Mesenchymal stem cell (in vitro differentiated cells and primary cell): Measurements from ENCODE around the gene ZDHHC15. TPM values are rescaled to one million over a fixed set of nuclear protein-coding genes. Genes with fewer than 3 reads are reported as not detected.
"Not testable (repeated sequence)": the region's sequence is repeated elsewhere in the genome, so short reads cannot be mapped to it uniquely, and the experiment has no call there.

Experiments
- DNase-seq: peaks from one replicate; pipeline ENCODE4 v3.0.0-alpha.2; 2013
- H2AFZ ChIP-seq: one replicate; pipeline ENCODE4 v1.6.1; 2013; ENCODE audit warnings: low read depth, mild to moderate bottlenecking, control low read depth, inconsistent platforms, low read length, moderate library complexity
- H2AK5ac ChIP-seq: 2 replicates; pipeline ENCODE4 v1.6.1; 2013; ENCODE audit warnings: low read length, moderate library complexity, mild to moderate bottlenecking, inconsistent platforms; ENCODE audit not compliant: severe bottlenecking
- H2BK120ac ChIP-seq: one replicate; pipeline ENCODE4 v1.6.1; 2013; ENCODE audit warnings: low read depth, mild to moderate bottlenecking, inconsistent platforms, low read length, moderate library complexity
- H2BK12ac ChIP-seq, 2 experiments: one replicate each; pipeline ENCODE4 v1.6.1; 2013; ENCODE audit warnings: inconsistent platforms in 2 of 2, low read length in 2 of 2, mild to moderate bottlenecking in 2 of 2, moderate library complexity in 2 of 2, control low read depth in 1 of 2
- H2BK15ac ChIP-seq: one replicate; pipeline ENCODE4 v1.6.1; 2013; ENCODE audit warnings: mild to moderate bottlenecking, low read depth, inconsistent platforms; ENCODE audit not compliant: poor library complexity, severe bottlenecking
- H2BK5ac ChIP-seq: 2 replicates; pipeline ENCODE4 v1.6.1; 2013; ENCODE audit warnings: low read depth, mild to moderate bottlenecking, low read length, control low read depth, inconsistent platforms; ENCODE audit not compliant: poor library complexity, severe bottlenecking
- H3K14ac ChIP-seq, 2 experiments: one replicate each; pipeline ENCODE4 v1.6.1; 2013; ENCODE audit warnings: inconsistent platforms in 2 of 2, low read length in 2 of 2, control low read depth in 1 of 2, mild to moderate bottlenecking in 1 of 2, moderate library complexity in 1 of 2
- H3K18ac ChIP-seq, 2 experiments: one replicate each; pipeline ENCODE4 v1.6.1; 2013; ENCODE audit warnings: inconsistent platforms in 2 of 2, low read length in 2 of 2, control low read depth in 1 of 2, low read depth in 1 of 2, mild to moderate bottlenecking in 1 of 2
- H3K23ac ChIP-seq, 2 experiments: one replicate each; pipeline ENCODE4 v1.6.1; 2013; ENCODE audit warnings: inconsistent platforms in 2 of 2, low read length in 2 of 2, mild to moderate bottlenecking in 2 of 2, moderate library complexity in 2 of 2, control low read depth in 1 of 2
- H3K27ac ChIP-seq: 2 replicates; pipeline ENCODE4 v1.5.1; 2013; ENCODE audit warnings: mild to moderate bottlenecking, moderate library complexity, low read length, control low read depth, inconsistent platforms; ENCODE audit not compliant: poor library complexity, severe bottlenecking
- H3K27me3 ChIP-seq, 2 experiments: 2 replicates each; pipeline versions ENCODE4 v1.6.1 to v1.7.0; 2013; ENCODE audit warnings: low read length in 2 of 2, mild to moderate bottlenecking in 2 of 2, moderate library complexity in 2 of 2, control low read depth in 1 of 2, inconsistent platforms in 1 of 2; ENCODE audit not compliant: control insufficient read depth in 1 of 2, insufficient read depth in 1 of 2
- H3K36me3 ChIP-seq, 2 experiments: 2 replicates each; pipeline versions ENCODE4 v1.6.1 to v1.7.0; 2013; ENCODE audit warnings: low read length in 2 of 2, control low read depth in 1 of 2, inconsistent platforms in 1 of 2, low read depth in 1 of 2, mild to moderate bottlenecking in 1 of 2; ENCODE audit not compliant: insufficient read depth in 2 of 2, control insufficient read depth in 1 of 2
- H3K4ac ChIP-seq, 2 experiments: one replicate each; pipeline ENCODE4 v1.6.1; 2013; ENCODE audit warnings: inconsistent platforms in 2 of 2, low read length in 2 of 2, mild to moderate bottlenecking in 2 of 2, moderate library complexity in 2 of 2, control low read depth in 1 of 2, low read depth in 1 of 2
- H3K4me1 ChIP-seq: 2 replicates; pipeline ENCODE4 v1.6.1; 2013; ENCODE audit warnings: low read depth, low read length, control low read depth; ENCODE audit not compliant: control insufficient read depth, insufficient read depth
- H3K4me2 ChIP-seq: 2 replicates; pipeline ENCODE4 v1.6.1; 2013; ENCODE audit warnings: low read length, mild to moderate bottlenecking, inconsistent platforms; ENCODE audit not compliant: poor library complexity, severe bottlenecking
- H3K4me3 ChIP-seq, 2 experiments: 2 replicates each; pipeline versions ENCODE4 v1.5.1 to v1.7.0; 2013; ENCODE audit warnings: low read length in 2 of 2, mild to moderate bottlenecking in 2 of 2, control low read depth in 1 of 2, low read depth in 1 of 2; ENCODE audit not compliant: insufficient read depth in 1 of 2
- H3K79me1 ChIP-seq: replicated peaks from 2 replicates; pipeline ENCODE4 v1.6.1; 2013; ENCODE audit warnings: mild to moderate bottlenecking, control low read depth, low read length, inconsistent platforms; ENCODE audit not compliant: poor library complexity, severe bottlenecking
- H3K9ac ChIP-seq: 2 replicates; pipeline ENCODE4 v1.7.0; 2013; ENCODE audit warnings: mild to moderate bottlenecking, low read length, moderate library complexity
- H3K9me3 ChIP-seq: 2 replicates; pipeline ENCODE4 v1.7.0; 2013; ENCODE audit warnings: mild to moderate bottlenecking, low read length; ENCODE audit not compliant: control insufficient read depth
- H4K8ac ChIP-seq: one replicate; pipeline ENCODE4 v1.6.1; 2013; ENCODE audit warnings: inconsistent platforms, mild to moderate bottlenecking, low read length, moderate library complexity
- H4K91ac ChIP-seq: one replicate; pipeline ENCODE4 v1.6.1; 2013; ENCODE audit warnings: mild to moderate bottlenecking, low read length, inconsistent platforms
- WGBS: methylation state at CpG from one replicate; pipeline ENCODE4 v1.1.7; 2013; ENCODE audit warnings: mixed read lengths; 5-methylcytosine and 5-hydroxymethylcytosine counted together
- polyA plus RNA-seq, 2 experiments: library from polyadenylated mRNA; stranded (reverse); fragments of 200-250 nt; gene quantifications; one replicate each; pipeline ENCODE4 v1.2.3, GENCODE V29; 2013

Gene ZDHHC15, protein sequence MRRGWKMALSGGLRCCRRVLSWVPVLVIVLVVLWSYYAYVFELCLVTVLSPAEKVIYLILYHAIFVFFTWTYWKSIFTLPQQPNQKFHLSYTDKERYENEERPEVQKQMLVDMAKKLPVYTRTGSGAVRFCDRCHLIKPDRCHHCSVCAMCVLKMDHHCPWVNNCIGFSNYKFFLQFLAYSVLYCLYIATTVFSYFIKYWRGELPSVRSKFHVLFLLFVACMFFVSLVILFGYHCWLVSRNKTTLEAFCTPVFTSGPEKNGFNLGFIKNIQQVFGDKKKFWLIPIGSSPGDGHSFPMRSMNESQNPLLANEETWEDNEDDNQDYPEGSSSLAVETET
- polyA plus RNA-seq (2013, experiment 1 of 2): not detected
- not detected for polyA plus RNA-seq (2013, experiment 2 of 2)

DNA sequence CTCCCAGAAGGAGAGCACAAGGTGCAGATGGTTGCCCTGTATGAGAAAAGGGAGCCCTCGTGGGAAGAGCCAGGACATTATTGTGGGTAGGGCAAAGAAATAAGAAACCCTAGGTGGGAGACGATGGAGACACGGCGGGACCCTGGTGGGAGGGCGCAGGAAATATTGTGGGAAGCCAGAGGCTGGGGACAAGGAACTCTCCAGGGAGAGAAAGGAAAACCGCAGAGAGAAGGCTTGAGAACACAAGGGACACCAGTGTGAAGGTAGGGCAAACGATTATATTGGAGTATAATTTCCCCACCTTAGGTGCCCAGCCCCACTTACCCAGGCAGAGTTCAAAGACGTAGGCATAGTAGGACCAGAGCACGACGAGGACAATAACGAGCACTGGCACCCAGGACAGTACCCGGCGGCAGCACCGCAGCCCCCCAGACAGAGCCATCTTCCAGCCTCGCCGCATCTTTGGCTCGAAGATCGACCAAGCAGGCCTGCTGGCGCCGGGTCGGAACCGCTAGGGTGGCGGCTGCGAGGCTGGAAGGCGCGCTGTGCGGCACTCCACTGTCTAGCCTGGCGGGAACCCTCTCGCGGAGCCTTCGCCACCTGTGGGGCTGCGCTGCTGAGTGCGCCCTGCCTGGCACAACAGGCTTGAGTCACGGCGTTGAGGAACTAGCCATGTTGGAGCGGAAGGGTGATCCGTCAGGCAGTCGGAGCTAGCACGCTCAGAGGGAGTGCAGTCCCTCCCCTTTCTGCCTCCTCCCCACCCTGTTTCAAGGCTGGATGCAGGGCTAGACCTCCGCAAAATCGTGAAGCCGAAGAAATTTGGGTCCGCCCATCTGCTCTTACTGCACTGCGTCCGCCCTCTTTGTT is at the start of gene ZDHHC15:
Gene ZDHHC15 (minus strand): TSS at position 473 of the 867 bp plus-strand sequence. CDS start 13 bp downstream, at position 460.
- H4K91ac ChIP-seq: no peak within 1 kb of the TSS
- H3K23ac ChIP-seq: no peak within 1 kb of the TSS
- H2BK5ac ChIP-seq: no peak within 1 kb of the TSS
- no peak within 1 kb of the TSS for H2BK120ac ChIP-seq
- H2BK12ac ChIP-seq: no peak within 1 kb of the TSS
- no peak within 1 kb of the TSS for H3K14ac ChIP-seq
- H3K18ac ChIP-seq: no peak within 1 kb of the TSS
- no peak within 1 kb of the TSS for H2AFZ ChIP-seq
- peak within 1 kb of the TSS; percentile 65 to 80 for H3K4me3 ChIP-seq
- DNase-seq: no peak
- H2AK5ac ChIP-seq: no peak within 1 kb of the TSS
- no peaks in the 10 kb centered on the region for H3K4me1 ChIP-seq
- H2BK15ac ChIP-seq: no peak within 1 kb of the TSS
- H3K79me1 ChIP-seq: no peaks in the 10 kb centered on the region
- H3K4me2 ChIP-seq: peak within 1 kb of the TSS; percentile 69
- no peak within 1 kb of the TSS for H4K8ac ChIP-seq
- WGBS: under 1% methylated on average over 27 of the region's 45 CpGs
- peak within 1 kb of the TSS; percentile 76 for H3K9ac ChIP-seq
- no peaks in the 10 kb centered on the region for H3K9me3 ChIP-seq
- H3K27ac ChIP-seq: no peak within 1 kb of the TSS
- H3K27me3 ChIP-seq: peaks cover 0 to 3% of the 10 kb centered on the region in 2 experiments
- no peak within 1 kb of the TSS for H3K4ac ChIP-seq
- H3K36me3 ChIP-seq: no peaks in the 10 kb centered on the region

DNA sequence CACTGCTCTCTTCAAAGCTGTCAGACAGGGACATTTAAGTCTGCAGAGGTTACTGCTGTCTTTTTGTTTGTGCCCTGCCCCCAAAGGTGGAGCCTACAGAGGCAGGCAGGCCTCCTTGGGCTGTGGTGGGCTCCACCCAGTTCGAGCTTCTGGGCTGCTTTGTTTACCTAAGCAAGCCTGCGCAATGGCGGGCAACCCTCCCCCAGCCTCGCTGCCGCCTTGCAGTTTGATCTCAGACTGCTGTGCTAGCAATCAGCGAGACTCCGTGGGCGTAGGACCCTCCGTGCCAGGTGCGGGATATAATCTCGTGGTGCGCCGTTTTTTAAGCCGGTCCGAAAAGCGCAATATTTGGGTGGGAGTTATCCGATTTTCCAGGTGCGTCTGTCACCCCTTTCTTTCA is 37.7 kb upstream of the ZDHHC15 start:
- H3K14ac ChIP-seq, H3K27me3 ChIP-seq, H4K8ac ChIP-seq, H3K4me1 ChIP-seq, H3K9ac ChIP-seq, H4K91ac ChIP-seq, H2AFZ ChIP-seq, H2BK5ac ChIP-seq, H3K36me3 ChIP-seq, H2BK12ac ChIP-seq, H3K18ac ChIP-seq, H2BK15ac ChIP-seq, H3K4me2 ChIP-seq, H3K23ac ChIP-seq, H3K27ac ChIP-seq, H3K4me3 ChIP-seq, H3K79me1 ChIP-seq, H3K4ac ChIP-seq, H3K9me3 ChIP-seq, H2AK5ac ChIP-seq, DNase-seq, H2BK120ac ChIP-seq: not testable (repeated sequence)
- 88% methylated on average over 11 of the region's 18 CpGs for WGBS

DNA sequence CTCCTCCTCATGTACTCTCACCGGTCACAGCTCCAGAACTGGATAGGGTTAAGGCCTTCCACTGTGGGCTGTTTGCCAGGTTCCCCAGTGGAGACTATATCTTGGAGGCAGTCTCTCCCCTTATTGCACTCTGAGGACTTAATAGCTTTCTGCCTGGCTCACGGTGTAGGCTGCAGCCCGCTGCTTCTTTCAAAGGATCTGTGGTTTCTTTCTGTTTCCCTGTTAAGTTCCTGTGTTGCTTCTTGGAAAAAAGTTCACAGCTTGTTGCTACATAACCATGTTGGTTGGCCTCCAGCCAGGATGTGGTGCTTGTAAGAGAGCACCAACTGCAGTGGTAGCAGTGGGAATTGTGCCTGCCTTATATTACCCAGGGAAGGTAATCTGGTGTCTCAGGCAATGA is 24.9 kb upstream of the ZDHHC15 start:
- H3K14ac ChIP-seq: no peak overlapping the region
- H2BK5ac ChIP-seq: no peak overlapping the region
- H3K27me3 ChIP-seq: peaks cover 0 to 3% of the 10 kb centered on the region in 2 experiments
- no peak overlapping the region for H2BK15ac ChIP-seq
- H3K27ac ChIP-seq: no peak overlapping the region
- H3K4me1 ChIP-seq: no peaks in the 10 kb centered on the region
- no peaks in the 10 kb centered on the region for H3K9me3 ChIP-seq
- no peak overlapping the region for H2BK12ac ChIP-seq
- H3K4me3 ChIP-seq: no peak overlapping the region
- no peak overlapping the region for H3K4me2 ChIP-seq
- no peak overlapping the region for H4K8ac ChIP-seq
- no peak overlapping the region for H3K9ac ChIP-seq
- no peak overlapping the region for H2BK120ac ChIP-seq
- H3K18ac ChIP-seq: no peak overlapping the region
- no peak for DNase-seq
- H3K79me1 ChIP-seq: no peaks in the 10 kb centered on the region
- no peak overlapping the region for H2AK5ac ChIP-seq
- WGBS: 79% methylated on average over 3 of the region's 3 CpGs
- H2AFZ ChIP-seq: no peak overlapping the region
- no peak overlapping the region for H4K91ac ChIP-seq
- no peak overlapping the region for H3K23ac ChIP-seq
- no peaks in the 10 kb centered on the region for H3K36me3 ChIP-seq
- no peak overlapping the region for H3K4ac ChIP-seq
